ENCODE measurements around the gene THY1.
"Not testable (repeated sequence)": the region's sequence is repeated elsewhere in the genome, so short reads cannot be mapped to it uniquely, and the experiment has no call there.

Gene THY1

GRCh38 chr11:119382513-119382912, 40.5 kb downstream of the THY1 start:
- DNase-seq (ENCODE audit: low read depth in 2 of 2): not testable (repeated sequence)

GRCh38 chr11:119382101-119382500, 40.9 kb downstream of the THY1 start:
- no peak for DNase-seq (ENCODE audit: low read depth in 2 of 2)

GRCh38 chr11:119381181-119381988, 41.6 kb downstream of the THY1 start, which contains the start of gene USP2:
TSS of gene USP2 (minus strand) at chr11:119381690. CDS start at chr11:119373480, 8,210 bp downstream.
- DNase-seq (ENCODE audit: low read depth in 2 of 2): peak; percentile 95 to 96

GRCh38 chr11:119380827-119381180, 42.2 kb downstream of the THY1 start:
- no peak for DNase-seq (ENCODE audit: low read depth in 2 of 2)

- no peak for DNase-seq (ENCODE audit: low read depth in 2 of 2)
Observed at GRCh38 chr11:119380160-119380826, 42.7 kb downstream of the THY1 start.

- DNase-seq (ENCODE audit: low read depth in 2 of 2): no peak
Observed at GRCh38 chr11:119378851-119379465, 44.0 kb downstream of the THY1 start.

GRCh38 chr11:119377961-119378667, 44.9 kb downstream of the THY1 start:
- no peak for DNase-seq (ENCODE audit: low read depth in 2 of 2)

- DNase-seq (ENCODE audit: low read depth in 2 of 2): no peak
Observed at GRCh38 chr11:119377112-119377901, 45.7 kb downstream of the THY1 start.

GRCh38 chr11:119376197-119376847, 46.6 kb downstream of the THY1 start:
- DNase-seq (ENCODE audit: low read depth in 2 of 2): no peak

- no peak for DNase-seq (ENCODE audit: low read depth in 2 of 2)
Observed at GRCh38 chr11:119375337-119376196, 47.4 kb downstream of the THY1 start.

GRCh38 chr11:119374632-119375336, 48.2 kb downstream of the THY1 start:
- no peak for DNase-seq (ENCODE audit: low read depth in 2 of 2)

GRCh38 chr11:119373921-119374631, 48.9 kb downstream of the THY1 start:
- no peak for DNase-seq (ENCODE audit: low read depth in 2 of 2)

- DNase-seq (ENCODE audit: low read depth in 2 of 2): no peak
Observed at GRCh38 chr11:119373059-119373920, 49.7 kb downstream of the THY1 start.

- no peak for DNase-seq (ENCODE audit: low read depth in 2 of 2)
Observed at GRCh38 chr11:119372260-119373058, 50.5 kb downstream of the THY1 start.

- no peak for DNase-seq (ENCODE audit: low read depth in 2 of 2)
Observed at GRCh38 chr11:119371778-119372182, 51.2 kb downstream of the THY1 start.

- DNase-seq (ENCODE audit: low read depth in 2 of 2): no peak
Observed at GRCh38 chr11:119371067-119371601, 51.8 kb downstream of the THY1 start.
